HG03025 (cell line): Measurements from ENCODE around the gene GSAP.
"Not testable (repeated sequence)": the region's sequence is repeated elsewhere in the genome, so short reads cannot be mapped to it uniquely, and the experiment has no call there.

ENCODE experiments used
- ATAC-seq: cut with Tn5 transposase; IDR thresholded peaks from one replicate; pipeline ENCODE4 v1.9.1; 2021; ENCODE audit warnings: mild to moderate bottlenecking, moderate library complexity; ENCODE audit not compliant: unreplicated experiment, low FRiP score

Gene GSAP

DNA sequence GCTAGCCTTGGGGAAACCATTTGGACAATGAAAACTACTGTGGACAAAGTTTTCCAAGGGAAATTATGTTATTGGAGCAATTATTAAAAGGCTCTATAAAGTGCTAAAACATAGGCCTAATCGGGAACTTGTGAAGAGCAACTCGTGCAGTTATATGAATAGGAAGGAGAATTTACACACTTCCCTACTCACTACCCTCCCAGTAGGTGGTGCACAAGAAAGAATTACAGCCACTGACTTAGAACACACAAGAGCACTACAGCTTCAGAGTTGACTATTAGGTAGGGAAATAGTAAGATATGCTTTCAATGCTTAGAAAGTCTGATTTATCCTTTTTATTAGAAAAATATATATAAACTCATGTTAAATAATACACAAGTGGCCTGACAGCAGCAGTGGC, 47.2 kb downstream of the GSAP start:
- no peak for ATAC-seq

DNA sequence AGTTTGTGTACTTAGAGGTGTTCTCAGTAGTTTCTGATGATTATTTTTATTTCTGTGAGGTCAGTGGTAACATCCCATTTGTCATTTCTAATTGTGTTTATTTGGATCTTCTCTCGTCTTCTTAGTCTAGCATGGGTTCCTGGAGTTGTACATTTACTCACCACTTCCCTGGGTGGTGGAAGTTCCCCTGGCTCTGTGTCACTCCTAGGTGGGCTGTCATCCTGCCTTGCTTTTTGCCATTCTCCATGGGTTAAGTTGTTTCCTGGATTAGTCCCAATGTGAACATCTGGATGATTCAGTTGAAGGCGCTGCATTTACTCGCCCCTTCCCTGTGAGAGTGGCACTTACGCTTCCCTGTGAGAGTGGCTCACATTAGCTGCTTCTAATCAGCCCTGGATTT, 48.2 kb downstream of the GSAP start:
- ATAC-seq: no peak

DNA sequence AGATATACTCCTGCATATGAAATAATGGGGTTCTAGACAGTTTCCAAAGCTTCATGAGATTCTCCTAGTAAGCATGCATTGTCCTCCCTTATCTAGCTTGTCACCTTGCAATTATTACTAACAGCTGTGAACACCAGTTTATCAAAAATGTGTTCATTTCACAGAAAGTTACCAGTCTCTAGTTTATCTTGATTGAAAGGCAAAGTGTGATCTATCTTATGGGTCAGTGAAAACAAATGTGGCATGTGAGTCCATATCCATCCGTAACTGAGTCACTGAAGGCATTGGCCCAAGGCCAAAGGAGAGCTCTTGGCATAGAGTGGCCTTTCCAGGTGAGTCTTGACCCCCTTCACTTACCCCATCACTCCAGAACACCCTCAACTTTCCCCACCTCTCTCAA, 53.2 kb downstream of the GSAP start:
- ATAC-seq: no peak

DNA sequence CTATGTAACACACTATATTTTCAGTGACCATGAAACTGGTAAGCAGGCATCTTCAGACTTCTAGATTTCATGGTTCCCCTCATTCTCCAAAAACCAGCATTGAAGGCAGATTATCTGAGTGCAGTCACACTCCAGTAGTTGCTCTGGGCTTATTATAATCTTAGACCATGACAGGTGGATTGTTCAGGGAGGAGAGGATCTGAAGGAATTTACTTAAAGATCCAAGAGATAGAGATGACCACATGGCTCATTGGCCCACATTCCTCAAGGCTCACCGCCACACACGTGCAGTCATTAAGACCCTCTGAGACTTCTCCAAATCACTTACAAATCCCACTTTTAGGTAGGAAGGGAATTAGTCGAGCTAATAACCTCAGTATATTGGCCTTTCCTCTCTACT, 55.2 kb downstream of the GSAP start:
- ATAC-seq: no peak

DNA sequence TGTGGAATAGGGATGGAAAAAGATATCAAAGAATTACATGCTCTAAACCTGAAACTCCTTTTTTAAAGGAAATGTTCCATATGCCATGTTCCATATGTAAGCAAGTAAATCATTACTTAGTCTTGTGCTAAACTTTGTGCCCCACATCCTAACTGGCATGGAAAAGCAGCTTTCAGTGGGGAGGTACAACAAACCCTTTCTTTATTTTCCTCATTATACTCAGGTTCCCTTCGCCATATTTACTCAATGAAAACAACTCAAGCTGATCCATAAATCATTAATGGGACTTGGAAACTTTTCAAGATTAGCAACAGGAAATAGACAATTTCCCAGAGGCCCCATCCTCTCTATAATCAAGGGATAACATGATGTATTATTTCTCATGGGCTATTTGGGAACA, 56.0 kb downstream of the GSAP start:
- ATAC-seq: no peak

DNA sequence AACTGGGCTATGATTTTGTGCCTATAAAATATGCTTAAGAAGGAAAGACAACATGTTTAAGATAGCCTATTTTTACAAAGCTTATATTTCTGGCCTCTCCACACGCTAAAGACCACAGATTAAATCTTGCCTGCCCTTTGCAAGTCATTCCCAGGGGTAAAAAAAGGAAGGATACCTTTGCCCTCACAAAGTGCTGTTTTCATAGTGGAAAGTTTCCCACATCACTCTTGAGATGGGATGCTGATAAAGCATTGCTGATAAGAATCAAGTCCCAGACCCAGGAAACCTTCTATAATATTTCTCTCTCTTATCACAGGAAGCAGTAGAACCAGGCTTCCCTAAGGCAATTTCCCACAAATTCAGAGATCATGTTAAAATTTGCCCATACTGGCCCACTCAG, 56.5 kb downstream of the GSAP start:
- ATAC-seq: no peak

DNA sequence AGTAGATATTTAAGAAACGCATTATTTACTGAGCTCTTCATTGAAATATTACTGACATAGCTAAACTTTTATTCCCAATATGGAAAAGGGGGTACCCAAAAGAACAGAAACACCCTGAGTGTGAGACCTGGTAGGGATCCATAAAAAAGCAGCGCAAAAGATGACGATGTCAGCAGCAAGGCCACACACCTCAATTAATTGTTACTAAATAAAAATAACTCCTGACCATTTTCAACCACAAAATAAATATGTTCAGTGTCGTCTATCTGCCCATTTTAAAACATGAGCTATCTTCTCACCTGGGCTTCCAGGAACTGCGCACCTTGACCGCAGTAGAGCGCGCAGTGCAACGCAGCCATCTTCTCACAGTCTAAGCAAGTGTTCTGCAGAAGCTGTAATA, 61.2 kb downstream of the GSAP start:
- ATAC-seq: no peak

DNA sequence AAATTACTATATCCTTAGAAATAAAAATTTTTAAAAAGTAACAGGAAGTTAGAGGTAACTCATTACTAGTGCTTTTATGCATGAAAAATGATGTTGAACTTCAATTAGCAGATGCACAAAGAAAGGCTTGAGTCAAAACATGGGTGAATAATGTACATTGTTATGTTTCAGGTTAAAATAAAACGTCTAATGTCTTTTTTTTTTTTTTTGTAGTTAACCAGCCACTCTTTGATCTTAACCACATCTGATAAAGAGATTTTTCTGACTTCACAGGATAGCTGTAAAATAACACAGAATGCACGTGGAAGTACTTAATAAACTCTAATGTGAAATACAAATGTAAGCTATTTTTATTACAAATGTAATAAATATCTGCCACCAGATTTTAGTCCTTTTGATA, 61.7 kb downstream of the GSAP start:
- ATAC-seq: no peak

DNA sequence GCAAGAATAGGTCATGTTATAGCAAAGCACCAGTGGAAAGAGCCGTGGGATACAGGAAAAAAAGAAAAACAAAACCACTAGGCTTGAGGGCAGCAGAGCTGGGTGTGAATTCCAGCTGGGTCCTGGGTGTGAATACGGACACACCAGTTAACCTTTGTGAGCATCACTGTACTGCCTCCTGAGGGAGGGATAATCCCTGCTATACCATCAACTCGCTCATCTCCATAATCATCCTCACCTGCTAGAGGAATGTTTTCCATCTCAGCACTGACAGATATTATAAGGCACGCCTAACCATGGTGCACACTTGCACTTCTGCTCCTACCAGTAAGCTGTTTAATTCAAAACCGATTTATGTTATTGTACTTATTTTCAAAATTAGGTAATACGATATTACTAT, 62.2 kb downstream of the GSAP start:
- no peak for ATAC-seq

DNA sequence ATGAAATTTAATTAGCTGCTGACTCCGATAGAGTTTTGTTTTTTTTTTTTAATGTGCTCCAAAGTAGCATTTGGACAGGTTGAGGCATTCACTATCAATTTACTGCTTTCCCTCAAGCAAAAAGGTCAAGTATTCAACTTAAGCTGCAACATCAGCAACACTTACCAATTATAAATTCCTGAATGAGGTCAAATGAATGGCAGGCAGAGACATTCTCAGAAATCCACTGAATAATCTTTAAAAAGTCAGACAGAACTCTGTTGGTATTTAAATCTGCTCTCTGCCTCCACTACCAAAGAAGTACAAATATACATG, 62.8 kb downstream of the GSAP start:
- no peak for ATAC-seq

DNA sequence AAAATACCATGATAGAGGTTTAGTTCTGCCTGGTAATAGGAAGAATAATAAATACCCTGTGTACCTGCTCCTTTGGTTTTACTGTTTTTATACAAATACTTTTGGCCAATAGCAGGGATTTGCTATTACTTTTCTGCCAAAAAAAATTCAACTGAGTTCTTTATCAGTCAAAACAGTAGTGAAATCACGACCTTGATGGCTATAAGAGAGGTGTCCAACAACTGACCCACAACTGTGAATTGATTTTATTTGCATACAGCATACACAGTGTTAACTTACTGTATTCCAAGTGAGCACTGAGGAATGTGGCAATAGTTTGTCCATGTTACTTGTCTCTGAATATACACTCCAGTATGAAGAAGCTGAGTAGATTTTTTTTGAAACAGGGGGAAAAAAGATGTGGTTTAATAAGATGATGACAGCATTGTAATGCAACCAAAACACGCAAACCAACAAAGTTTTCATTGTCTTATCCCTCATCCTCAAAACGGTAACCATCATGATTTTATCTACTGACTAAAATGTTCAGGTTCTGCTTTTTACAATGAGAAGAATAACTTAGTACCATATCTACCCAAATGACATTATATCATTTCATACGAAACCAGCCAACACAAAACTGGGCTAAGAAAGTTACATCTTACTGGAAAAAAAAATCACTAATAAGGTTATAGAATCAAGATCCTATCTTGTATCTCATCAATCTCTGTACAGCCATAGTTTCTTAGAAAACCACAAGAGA, 63.3 kb downstream of the GSAP start:
- ATAC-seq: no peak

DNA sequence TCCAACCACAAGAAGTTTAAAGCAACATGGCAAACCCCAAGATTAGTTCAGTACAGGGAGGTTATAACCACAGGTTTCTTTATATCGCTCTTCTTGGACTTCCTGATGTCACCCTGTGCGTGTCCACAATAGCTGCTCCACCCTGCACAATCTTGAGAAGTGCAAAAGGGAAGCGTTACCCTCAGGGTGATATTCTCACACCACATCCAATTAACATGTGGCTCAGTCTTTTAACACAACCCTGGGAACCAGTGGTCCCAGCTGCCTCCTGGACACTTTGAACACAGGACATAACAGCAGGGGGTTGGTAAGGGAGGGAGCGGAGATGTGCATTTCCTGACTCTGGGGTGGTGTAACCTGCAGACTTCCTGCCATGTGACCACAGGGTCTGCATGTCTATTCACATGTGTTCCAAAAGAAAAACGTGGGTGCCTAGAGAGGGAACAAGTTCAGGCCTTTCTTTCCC, 64.6 kb downstream of the GSAP start:
- peak; percentile 94 for ATAC-seq

DNA sequence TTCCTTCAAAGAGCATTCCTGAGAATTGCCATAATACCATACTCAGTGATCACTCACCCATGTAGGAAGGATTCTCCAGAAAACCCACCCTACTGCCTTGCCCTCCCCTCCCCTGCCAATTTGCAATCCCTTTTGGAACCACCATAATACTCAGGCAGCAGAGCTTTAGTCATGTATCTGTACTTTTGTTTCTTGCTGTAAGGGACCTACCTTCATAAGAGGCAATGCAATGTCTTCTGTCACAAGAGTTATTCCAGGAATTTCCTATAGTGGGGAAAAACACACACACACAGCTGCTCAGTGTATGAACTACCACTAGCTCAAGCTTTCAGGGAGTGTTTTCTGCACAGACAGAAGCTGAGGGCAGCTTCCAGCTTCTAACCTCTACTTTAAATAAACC, 67.0 kb downstream of the GSAP start:
- no peak for ATAC-seq

DNA sequence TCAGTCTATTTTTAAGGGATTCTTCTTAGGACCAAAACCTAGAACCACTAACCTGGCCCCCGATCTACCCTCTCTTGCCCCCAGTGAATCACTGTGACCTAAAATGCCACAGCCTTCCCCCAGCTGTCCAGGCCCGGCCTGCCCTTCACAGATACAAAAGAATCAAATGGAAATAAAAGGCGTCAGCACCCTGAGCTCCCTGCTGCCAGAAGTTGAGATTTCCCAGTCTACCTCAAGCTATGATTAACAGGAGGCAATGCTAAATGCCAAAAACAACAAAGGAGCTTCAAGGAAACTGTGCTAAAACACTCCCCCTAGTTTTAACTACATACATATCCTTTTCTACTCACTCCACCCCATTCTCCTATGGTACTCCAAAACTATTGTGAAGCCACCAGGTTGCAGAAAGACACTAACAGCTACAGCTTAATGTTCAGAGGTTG, 67.8 kb downstream of the GSAP start:
- ATAC-seq: no peak

DNA sequence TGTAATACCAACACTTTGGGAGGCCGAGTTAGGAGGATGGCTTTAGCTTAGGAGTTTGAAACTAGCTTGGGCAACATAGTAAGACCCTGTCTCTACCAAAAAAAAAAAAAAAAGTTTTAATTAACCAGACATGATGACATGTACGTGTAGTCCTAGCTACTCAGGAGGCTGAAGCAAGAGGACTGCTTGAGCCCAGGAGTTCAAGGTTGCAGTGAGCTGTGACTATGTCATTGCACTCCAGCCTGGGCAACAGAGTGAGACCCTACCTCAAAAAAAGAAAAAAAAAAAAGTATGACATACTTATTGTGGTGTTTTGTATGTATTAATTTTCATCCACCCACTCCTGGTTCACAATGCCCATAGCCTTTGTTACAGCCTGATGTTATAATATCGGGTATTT, 69.7 kb downstream of the GSAP start:
- no peak for ATAC-seq

DNA sequence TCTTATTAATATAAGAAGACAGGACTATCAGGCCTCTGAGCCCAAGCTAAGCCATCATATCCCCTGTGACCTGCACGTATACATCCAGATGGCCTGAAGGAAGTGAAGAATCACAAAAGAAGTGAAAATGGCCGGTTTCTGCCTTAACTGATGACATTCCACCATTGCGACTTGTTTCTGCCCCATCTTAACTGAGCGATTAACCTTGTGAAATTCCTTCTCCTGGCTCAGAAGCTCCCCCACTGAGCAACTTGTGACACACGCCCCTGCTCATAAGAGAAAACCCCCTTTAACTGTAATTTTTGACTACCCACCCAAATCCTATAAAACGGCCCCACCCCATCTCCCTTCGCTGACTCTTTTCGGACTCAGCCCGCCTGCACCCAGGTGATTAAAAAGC, 70.7 kb downstream of the GSAP start:
- ATAC-seq: not testable (repeated sequence)

DNA sequence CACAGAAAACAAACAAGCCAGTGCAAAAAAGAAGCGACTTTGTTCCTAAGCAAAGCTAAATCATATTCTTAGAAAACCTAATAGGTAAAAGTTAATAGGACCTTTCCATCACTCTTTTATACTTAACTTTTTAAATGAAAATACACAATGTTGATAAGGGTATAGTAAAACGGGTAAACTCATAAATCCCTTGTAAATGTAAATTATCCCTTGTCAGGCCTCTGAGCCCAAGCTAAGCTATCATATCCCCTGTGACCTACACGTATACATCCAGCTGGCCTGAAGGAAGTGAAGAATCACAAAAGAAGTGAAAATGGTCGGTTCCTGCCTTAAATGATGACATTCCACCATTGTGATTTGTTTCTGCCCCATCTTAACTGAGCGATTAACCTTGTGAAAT, 76.4 kb downstream of the GSAP start:
- ATAC-seq: no peak

DNA sequence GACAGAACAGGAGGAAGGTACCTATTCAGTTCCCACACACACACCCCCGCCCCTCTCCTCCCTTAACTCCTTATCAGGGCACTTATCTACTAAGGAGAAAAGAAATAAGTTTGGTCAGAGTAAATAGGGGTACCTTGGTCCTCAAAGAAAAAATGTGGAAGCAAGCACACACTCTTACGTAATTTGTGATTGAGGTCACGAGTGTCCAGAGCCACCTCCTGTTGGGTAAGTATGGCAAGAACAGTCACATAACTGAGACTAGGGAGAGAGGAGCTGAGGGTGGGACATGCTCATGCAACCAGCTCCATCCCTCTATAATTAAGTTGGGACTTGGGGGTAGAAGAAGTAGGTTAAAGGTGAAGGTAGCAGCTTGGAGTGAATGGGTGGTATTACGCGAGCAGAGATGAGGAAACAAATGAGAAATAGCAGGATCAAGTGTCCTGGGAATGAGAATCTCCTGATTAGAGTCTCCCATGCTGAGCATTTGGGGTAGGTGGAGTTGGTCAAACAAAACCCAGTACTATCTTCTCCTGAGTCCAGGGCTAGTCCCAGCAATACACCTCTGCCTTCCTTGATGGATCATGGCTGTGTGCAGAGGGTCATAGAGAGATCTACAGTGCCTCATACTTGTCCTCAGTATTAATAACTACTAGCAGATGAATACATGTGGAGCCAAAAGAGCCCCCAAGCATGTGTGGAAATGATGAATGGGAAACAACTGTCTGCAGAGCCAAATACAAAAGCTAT, 77.1 kb downstream of the GSAP start:
- ATAC-seq: no peak

DNA sequence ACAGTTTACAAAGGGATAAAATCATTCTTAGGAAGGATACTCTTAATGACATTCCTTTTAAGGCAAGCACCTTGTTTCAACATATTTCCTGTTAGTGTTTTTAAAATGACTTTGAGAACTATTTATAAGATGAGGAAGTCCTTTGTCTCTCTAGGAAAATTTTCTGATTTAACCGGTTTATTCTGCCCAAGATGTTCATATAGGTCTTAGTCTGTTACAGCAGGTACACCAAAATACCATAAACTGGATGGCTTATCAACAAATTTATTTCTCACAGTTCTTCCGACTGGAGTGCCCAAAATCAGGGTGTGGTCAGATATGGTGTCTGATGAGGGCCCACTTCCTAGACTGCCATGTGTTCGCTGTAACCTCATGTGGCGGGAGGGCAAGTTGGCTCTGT, 77.9 kb downstream of the GSAP start:
- no peak for ATAC-seq

DNA sequence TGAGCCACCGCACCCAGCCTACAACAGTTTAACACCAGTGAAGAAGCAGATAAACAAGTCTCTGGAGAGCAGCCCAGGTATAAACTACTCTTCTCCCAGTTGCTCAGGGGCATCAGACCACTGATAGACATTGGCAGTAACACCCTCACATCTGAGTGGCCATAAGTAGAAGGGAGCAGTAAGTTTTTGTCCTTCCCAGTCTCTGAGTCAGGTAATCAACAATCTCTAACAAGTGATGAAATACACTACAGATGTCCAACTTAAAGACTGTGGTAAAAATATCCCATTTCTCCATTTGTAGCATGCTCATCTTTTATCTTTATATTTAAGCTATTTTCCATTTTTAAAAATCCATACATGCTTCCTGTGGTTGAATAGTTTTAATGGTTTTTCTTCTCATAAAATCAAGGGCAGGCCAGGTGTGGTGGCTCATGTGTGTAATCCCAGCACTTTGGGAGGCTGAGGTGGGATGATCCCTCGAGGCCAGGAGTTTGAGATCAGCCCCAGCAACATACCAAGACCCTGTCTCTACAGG, 78.6 kb downstream of the GSAP start:
- ATAC-seq: no peak

DNA sequence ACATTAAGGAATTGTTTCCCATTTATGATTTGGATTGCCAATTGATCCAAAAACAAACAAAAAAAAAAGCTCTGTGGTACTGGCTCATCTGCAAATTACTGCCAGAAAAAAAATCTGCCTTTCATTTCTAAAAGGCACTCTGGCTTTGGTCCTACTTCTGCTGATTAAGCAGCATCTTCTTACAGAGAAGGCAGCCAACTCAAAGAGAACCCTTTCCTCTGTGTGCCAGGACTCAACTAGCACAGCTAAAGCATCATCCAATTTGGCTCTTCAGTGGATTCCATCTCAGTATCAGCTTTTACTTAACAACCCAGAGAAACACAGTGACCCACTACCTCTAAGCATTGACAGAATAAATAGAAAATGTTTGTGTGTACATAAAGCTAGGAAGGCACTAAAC, 80.6 kb downstream of the GSAP start:
- ATAC-seq: no peak

DNA sequence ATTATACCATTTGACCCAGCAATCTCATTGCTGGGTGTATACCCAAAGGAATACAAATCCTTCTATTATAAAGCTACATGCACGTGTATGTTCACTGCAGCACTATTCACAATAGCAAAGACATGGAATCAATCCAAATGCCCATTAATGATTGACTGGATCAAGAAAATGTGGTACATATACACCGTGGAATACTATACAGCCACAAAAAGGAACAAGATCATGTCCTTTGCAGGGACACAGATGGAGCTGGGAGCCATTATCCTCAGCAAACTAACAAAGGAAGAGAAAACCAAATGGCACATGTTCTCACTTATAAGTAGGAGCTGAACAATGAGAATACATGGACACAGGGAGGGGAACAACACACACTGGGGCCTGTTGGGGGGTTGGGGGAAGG, 82.1 kb downstream of the GSAP start:
- not testable (repeated sequence) for ATAC-seq
